Astrocyte (in vitro differentiated cells and primary cell): ENCODE measurements around the gene NCAPD2. TPM values are rescaled to one million over a fixed set of nuclear protein-coding genes. Genes with fewer than 3 reads are reported as not detected.

Experiments used
- DNase-seq: peaks from one replicate; pipeline ENCODE4 v3.0.0-alpha.2; 2010; ENCODE audit warnings: low read depth
- FAIRE-seq: peaks from 2 replicates; lab custom pipeline; 2011; peaks lifted over from hg19 to GRCh38; lab: Jason Lieb, UNC
- H2AFZ ChIP-seq: 2 replicates; pipeline ENCODE4 v1.6.0; 2012; ENCODE audit warnings: low read depth, low read length, inconsistent platforms
- H3K27ac ChIP-seq: 2 replicates; pipeline ENCODE4 v1.5.1; 2011; ENCODE audit warnings: low read depth, low read length, inconsistent platforms
- H3K27me3 ChIP-seq: 2 replicates; pipeline ENCODE4 v1.6.0; 2011; ENCODE audit warnings: low read length, inconsistent platforms; ENCODE audit not compliant: insufficient read depth
- H3K36me3 ChIP-seq: 2 replicates; pipeline ENCODE4 v1.5.1; 2011; ENCODE audit warnings: low read length, inconsistent platforms; ENCODE audit not compliant: insufficient read depth
- H3K4me1 ChIP-seq: 2 replicates; pipeline ENCODE4 v1.5.1; 2011; ENCODE audit warnings: low read length, inconsistent platforms; ENCODE audit not compliant: insufficient read depth
- H3K4me2 ChIP-seq: 2 replicates; pipeline ENCODE4 v1.6.0; 2012; ENCODE audit warnings: low read length, inconsistent platforms
- H3K4me3 ChIP-seq: 2 replicates; pipeline ENCODE4 v1.5.1; 2011; ENCODE audit warnings: low read depth, mild to moderate bottlenecking, low read length, inconsistent platforms; ENCODE audit not compliant: insufficient read depth
- H3K79me2 ChIP-seq: 2 replicates; pipeline ENCODE4 v1.6.0; 2012; ENCODE audit warnings: mild to moderate bottlenecking, low read length, inconsistent platforms; ENCODE audit not compliant: insufficient read depth
- H3K9ac ChIP-seq: 2 replicates; pipeline ENCODE4 v1.6.0; 2012; ENCODE audit warnings: mild to moderate bottlenecking, low read length, inconsistent platforms
- H3K9me3 ChIP-seq: 2 replicates; pipeline ENCODE4 v1.5.1; 2012; ENCODE audit warnings: low read depth, mild to moderate bottlenecking, low read length, inconsistent platforms; ENCODE audit not compliant: insufficient read depth
- H4K20me1 ChIP-seq: 2 replicates; pipeline ENCODE4 v1.6.0; 2012; ENCODE audit warnings: low read length, inconsistent platforms; ENCODE audit not compliant: insufficient read depth
- H3K27ac Mint-ChIP-seq: one replicate; pipeline ENCODE4 v1.8.0; 2021; ENCODE audit warnings: mild to moderate bottlenecking, mixed read lengths; ENCODE audit not compliant: unreplicated experiment
- H3K27me3 Mint-ChIP-seq: one replicate; pipeline ENCODE4 v1.8.0; 2021; ENCODE audit warnings: low read depth, mixed read lengths; ENCODE audit not compliant: unreplicated experiment
- H3K36me3 Mint-ChIP-seq: one replicate; pipeline ENCODE4 v1.8.0; 2021; ENCODE audit warnings: low read depth, mixed read lengths; ENCODE audit not compliant: unreplicated experiment
- H3K4me1 Mint-ChIP-seq: one replicate; pipeline ENCODE4 v1.8.0; 2021; ENCODE audit warnings: low read depth, mixed read lengths; ENCODE audit not compliant: unreplicated experiment
- H3K4me3 Mint-ChIP-seq: one replicate; pipeline ENCODE4 v1.8.0; 2021; ENCODE audit warnings: mild to moderate bottlenecking, moderate library complexity, mixed read lengths; ENCODE audit not compliant: unreplicated experiment
- H3K9me3 Mint-ChIP-seq: one replicate; pipeline ENCODE4 v1.8.0; 2021; ENCODE audit warnings: mild to moderate bottlenecking, mixed read lengths; ENCODE audit not compliant: unreplicated experiment
- EZH2 ChIP-seq: IDR thresholded peaks from 2 replicates; pipeline ENCODE4 v1.6.1; 2012; ENCODE audit warnings: mild to moderate bottlenecking, low read length, inconsistent platforms; ENCODE audit not compliant: insufficient read depth
- total RNA-seq: library from RNA; stranded (reverse); gene quantifications from 2 replicates; pipeline ENCODE4 v1.2.1, GENCODE V29; 2021
- TF ChIP-seq, protein P1 (sequence below): IDR thresholded peaks from 2 replicates; pipeline ENCODE4 v1.5.1; 2011; ENCODE audit warnings: low read depth, mild to moderate bottlenecking, inconsistent platforms, low read length, moderate library complexity; ENCODE audit not compliant: insufficient read depth

The NCAPD2 gene
- total RNA-seq, 1 donor from 2014 or later = 18.6 TPM

DNA sequence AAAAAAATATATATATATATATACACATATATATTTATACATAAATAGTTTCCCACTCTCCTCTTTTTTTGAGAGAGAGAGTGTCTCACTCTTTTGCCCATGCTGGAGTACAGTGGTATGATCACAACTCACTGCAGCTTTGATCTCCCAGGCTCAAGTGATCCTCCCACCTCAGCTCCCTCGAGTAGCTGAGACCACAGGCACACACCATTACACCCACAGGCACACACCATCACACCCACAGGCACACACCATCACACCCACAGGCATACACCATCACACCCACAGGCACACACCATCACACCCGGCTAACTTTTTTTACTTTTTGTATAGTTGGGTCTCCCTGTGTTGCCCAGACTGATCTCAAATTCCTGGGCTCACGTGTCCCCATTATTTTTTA, 26.3 kb downstream of the NCAPD2 start:
- TF ChIP-seq EZH2 = no peak
- TF ChIP-seq, protein P1, sequence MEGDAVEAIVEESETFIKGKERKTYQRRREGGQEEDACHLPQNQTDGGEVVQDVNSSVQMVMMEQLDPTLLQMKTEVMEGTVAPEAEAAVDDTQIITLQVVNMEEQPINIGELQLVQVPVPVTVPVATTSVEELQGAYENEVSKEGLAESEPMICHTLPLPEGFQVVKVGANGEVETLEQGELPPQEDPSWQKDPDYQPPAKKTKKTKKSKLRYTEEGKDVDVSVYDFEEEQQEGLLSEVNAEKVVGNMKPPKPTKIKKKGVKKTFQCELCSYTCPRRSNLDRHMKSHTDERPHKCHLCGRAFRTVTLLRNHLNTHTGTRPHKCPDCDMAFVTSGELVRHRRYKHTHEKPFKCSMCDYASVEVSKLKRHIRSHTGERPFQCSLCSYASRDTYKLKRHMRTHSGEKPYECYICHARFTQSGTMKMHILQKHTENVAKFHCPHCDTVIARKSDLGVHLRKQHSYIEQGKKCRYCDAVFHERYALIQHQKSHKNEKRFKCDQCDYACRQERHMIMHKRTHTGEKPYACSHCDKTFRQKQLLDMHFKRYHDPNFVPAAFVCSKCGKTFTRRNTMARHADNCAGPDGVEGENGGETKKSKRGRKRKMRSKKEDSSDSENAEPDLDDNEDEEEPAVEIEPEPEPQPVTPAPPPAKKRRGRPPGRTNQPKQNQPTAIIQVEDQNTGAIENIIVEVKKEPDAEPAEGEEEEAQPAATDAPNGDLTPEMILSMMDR = no peak
- FAIRE-seq = no peak
- H3K4me2 ChIP-seq = no peak overlapping the region
- H3K4me1 Mint-ChIP-seq = peaks cover 2% of the 10 kb centered on the region
- H3K36me3 ChIP-seq = peaks cover 67% of the 10 kb centered on the region
- no peaks in the 10 kb centered on the region for H3K79me2 ChIP-seq
- H3K4me3 ChIP-seq = no peak overlapping the region
- no peaks in the 10 kb centered on the region for H3K9me3 Mint-ChIP-seq
- no peak overlapping the region for H3K4me3 Mint-ChIP-seq
- H2AFZ ChIP-seq = no peak overlapping the region
- H3K27ac ChIP-seq = no peak overlapping the region
- H3K27me3 Mint-ChIP-seq = no peaks in the 10 kb centered on the region
- DNase-seq = no peak
- H3K4me1 ChIP-seq = no peaks in the 10 kb centered on the region
- no peaks in the 10 kb centered on the region for H3K9me3 ChIP-seq
- no peak overlapping the region for H3K9ac ChIP-seq
- H3K27me3 ChIP-seq = no peaks in the 10 kb centered on the region
- H3K36me3 Mint-ChIP-seq = peaks cover 31% of the 10 kb centered on the region
- no peak overlapping the region for H3K27ac Mint-ChIP-seq
- no peaks in the 10 kb centered on the region for H4K20me1 ChIP-seq

DNA sequence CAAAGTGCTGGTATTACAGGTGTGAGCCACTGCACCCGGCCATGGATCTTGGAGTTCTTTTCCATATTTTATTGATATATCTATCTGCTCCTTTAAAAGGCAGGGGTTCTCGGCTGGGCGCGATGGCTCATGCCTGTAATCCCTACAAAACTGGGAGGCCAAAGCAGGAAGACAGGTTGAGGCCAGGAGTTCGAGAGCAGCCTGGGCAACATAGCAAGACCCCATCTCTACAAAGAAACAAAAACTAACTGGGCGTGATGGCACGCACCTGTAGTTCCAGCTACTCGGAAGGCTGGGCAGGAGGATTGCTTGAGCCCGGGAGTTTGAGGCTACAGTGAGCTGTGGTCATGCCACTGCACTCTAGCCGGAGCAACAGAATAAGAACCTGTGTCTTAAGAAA, 28.3 kb downstream of the NCAPD2 start:
- DNase-seq = no peak
- peaks cover 32% of the 10 kb centered on the region for H3K36me3 Mint-ChIP-seq
- no peak for FAIRE-seq

DNA sequence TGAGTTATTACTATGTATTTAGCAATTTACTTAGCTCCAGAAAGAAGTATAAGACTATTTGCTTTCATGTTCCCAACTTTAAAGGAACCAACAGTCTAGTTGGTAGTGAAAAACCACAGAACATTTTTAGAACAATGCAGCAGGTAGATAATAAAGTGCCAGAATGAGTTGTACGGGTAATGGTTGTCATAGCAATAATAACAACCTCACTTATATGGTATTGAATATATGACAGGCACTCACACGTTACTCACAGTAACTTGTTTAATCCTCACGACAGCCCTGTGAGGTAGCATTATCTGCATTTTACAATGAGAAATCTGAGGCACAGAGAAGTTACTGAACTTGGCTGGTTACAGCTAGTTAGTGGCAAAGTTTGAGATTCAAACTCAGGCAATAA, 29.8 kb downstream of the NCAPD2 start:
- no peak overlapping the region for H2AFZ ChIP-seq
- H3K27me3 ChIP-seq = no peaks in the 10 kb centered on the region
- Mint-ChIP-seq H3K4me1 (peaks cover 2% of the 10 kb centered on the region), H3K27me3 (no peaks in the 10 kb centered on the region), H3K36me3 (peaks cover 40% of the 10 kb centered on the region), H3K27ac (no peak overlapping the region), H3K4me3 (no peak overlapping the region), H3K9me3 (no peaks in the 10 kb centered on the region)
- no peaks in the 10 kb centered on the region for H3K4me1 ChIP-seq
- H3K4me3 ChIP-seq = no peak overlapping the region
- no peaks in the 10 kb centered on the region for H4K20me1 ChIP-seq
- H3K79me2 ChIP-seq = no peaks in the 10 kb centered on the region
- peaks cover 81% of the 10 kb centered on the region for H3K36me3 ChIP-seq
- no peak for FAIRE-seq
- TF ChIP-seq EZH2 = no peak
- TF ChIP-seq, protein P1 = no peak
- H3K9ac ChIP-seq = no peak overlapping the region
- no peak for DNase-seq
- H3K27ac ChIP-seq = no peak overlapping the region
- no peak overlapping the region for H3K4me2 ChIP-seq
- no peaks in the 10 kb centered on the region for H3K9me3 ChIP-seq

More for the DNA sequence above, 28.3 kb downstream of the NCAPD2 start:
- Histone ChIP-seq H3K27me3 (no peaks in the 10 kb centered on the region), H3K9ac (no peak overlapping the region), H3K79me2 (no peaks in the 10 kb centered on the region), H3K4me3 (no peak overlapping the region), H3K36me3 (peaks cover 71% of the 10 kb centered on the region), H3K27ac (no peak overlapping the region), H4K20me1 (no peaks in the 10 kb centered on the region), H3K4me2 (no peak overlapping the region), H3K4me1 (no peaks in the 10 kb centered on the region), H2AFZ (no peak overlapping the region), H3K9me3 (no peaks in the 10 kb centered on the region)
- Mint-ChIP-seq H3K4me1 (peaks cover 2% of the 10 kb centered on the region), H3K9me3 (no peaks in the 10 kb centered on the region), H3K27me3 (no peaks in the 10 kb centered on the region), H3K27ac (no peak overlapping the region), H3K4me3 (no peak overlapping the region)
- TF ChIP-seq, protein P1 = no peak
- no peak for TF ChIP-seq EZH2
